ENCODE measurements around the gene AMOTL1. TPM values are rescaled to one million over a fixed set of nuclear protein-coding genes. Genes with fewer than 3 reads are reported as not detected.

Gene AMOTL1
- total RNA-seq, 5 donors from 2014 or later (not counting 1 experiment from before 2014, with no cell fraction given) = 0.07 to 1.2 (median 0.35) TPM

DNA sequence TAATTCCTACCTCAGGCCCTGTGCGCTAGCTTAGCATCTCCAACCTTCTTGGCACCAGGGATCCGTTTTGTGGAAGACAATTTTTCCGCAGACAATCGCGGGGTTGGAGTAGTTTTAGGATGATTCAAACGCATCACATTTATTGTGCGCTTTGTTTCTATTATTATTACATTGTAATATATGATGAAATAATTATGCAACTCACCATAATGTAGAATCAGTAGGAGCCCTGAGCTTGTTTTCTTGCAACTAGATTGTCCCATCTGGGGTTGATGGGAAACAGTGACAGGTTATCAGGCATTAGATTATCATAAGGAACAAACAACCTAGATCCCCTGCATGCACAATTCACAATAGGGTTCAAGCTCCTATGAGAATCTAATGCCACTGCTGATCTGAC, 52.3 kb downstream of the AMOTL1 start:
- peaks cover 0 to 4% (median 0%) of the 10 kb centered on the region in 3 donors for H3K9me3 Mint-ChIP-seq
- ATAC-seq (replicated peaks in 1 of 4) (no peak), DNase-seq (no peak)
- H3K4me1 ChIP-seq (ENCODE audit: control insufficient read depth in 1 of 2, extremely low read depth in 1 of 2, insufficient read depth in 2 of 2, low read length in 2 of 2) = no peaks in the 10 kb centered on the region
- H3K27me3 ChIP-seq (replicated peaks in 1 of 2; ENCODE audit: control insufficient read depth in 2 of 2, extremely low read depth in 1 of 2, insufficient read depth in 2 of 2, low read length in 1 of 2) = no peaks in the 10 kb centered on the region
- H3K4me1 Mint-ChIP-seq = no peaks in the 10 kb centered on the region
- H3K36me3 Mint-ChIP-seq = no peaks in the 10 kb centered on the region
- no peaks in the 10 kb centered on the region for H3K27me3 Mint-ChIP-seq
- H3K4me3 Mint-ChIP-seq = no peak overlapping the region
- no CpG with 5 or more reads among the region's 7 CpGs for WGBS (ENCODE audit: insufficient coverage)
- H3K9me3 ChIP-seq = no peaks in the 10 kb centered on the region
- ChIA-PET POLR2A (no interaction called here), CTCF (no interaction called here)
- H3K4me3 ChIP-seq (ENCODE audit: control insufficient read depth in 1 of 2, extremely low read depth in 1 of 2, low read length in 1 of 2) = no peak overlapping the region
- peaks cover 0 to 4% of the 10 kb centered on the region in 2 donors for H3K36me3 ChIP-seq (ENCODE audit: control insufficient read depth in 2 of 2, extremely low read depth in 1 of 2, insufficient read depth in 1 of 2, low read length in 1 of 2)
- no peak overlapping the region for H3K27ac Mint-ChIP-seq
- H3K27ac ChIP-seq (ENCODE audit: low read length) = no peak overlapping the region

DNA sequence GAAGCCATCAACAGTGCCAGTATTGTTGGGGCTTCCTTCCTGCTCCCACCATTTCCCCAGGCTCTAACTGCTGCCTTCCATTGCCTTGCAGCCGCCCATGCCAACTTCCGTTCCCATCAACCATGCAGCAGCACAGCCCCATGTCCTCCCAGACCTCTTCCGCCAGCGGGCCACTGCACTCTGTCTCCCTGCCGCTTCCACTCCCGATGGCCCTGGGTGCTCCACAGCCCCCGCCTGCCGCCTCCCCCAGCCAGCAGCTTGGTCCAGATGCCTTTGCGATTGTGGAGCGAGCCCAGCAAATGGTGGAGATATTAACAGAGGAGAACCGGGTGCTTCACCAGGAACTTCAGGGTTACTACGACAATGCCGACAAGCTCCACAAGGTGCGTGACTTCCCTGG, 53.3 kb downstream of the AMOTL1 start:
- Mint-ChIP-seq H3K27me3 (no peaks in the 10 kb centered on the region), H3K4me3 (no peak overlapping the region), H3K4me1 (no peaks in the 10 kb centered on the region), H3K9me3 (no peaks in the 10 kb centered on the region), H3K27ac (no peak overlapping the region), H3K36me3 (no peaks in the 10 kb centered on the region)
- Histone ChIP-seq H3K9me3 (no peaks in the 10 kb centered on the region), H3K27me3 (replicated peaks in 1 of 2; ENCODE audit: control insufficient read depth in 2 of 2, extremely low read depth in 1 of 2, insufficient read depth in 2 of 2, low read length in 1 of 2) (no peaks in the 10 kb centered on the region), H3K4me1 (ENCODE audit: control insufficient read depth in 1 of 2, extremely low read depth in 1 of 2, insufficient read depth in 2 of 2, low read length in 2 of 2) (no peaks in the 10 kb centered on the region), H3K4me3 (ENCODE audit: control insufficient read depth in 1 of 2, extremely low read depth in 1 of 2, low read length in 1 of 2) (no peak overlapping the region), H3K36me3 (ENCODE audit: control insufficient read depth in 2 of 2, extremely low read depth in 1 of 2, insufficient read depth in 1 of 2, low read length in 1 of 2) (peaks cover 0 to 4% of the 10 kb centered on the region in 2 donors), H3K27ac (ENCODE audit: low read length) (no peak overlapping the region)
- 97% methylated on average over 11 of the region's 14 CpGs for WGBS (ENCODE audit: insufficient coverage)
- ChIA-PET POLR2A (no interaction called here), CTCF (no interaction called here)
- ATAC-seq (replicated peaks in 1 of 4) (no peak), DNase-seq (no peak)

DNA sequence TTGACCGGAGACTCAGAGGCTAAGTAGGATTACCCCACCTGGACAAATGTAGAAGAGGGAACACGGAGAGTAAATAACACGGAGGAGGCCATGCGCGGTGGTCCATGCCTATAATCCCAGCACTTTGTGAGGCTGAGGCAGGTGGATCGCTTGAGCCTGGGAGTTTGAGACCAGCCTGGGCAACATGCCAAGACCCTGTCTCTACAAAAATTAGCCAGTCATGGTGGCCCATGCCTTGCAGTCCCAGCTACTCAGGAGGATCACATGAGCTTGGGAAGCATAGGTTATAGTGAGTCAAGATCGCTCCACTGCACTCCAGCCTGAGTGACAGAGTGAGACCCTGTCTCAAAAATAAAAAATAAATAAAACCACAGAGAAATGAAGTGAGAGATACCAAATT, 53.9 kb downstream of the AMOTL1 start:
- CTCF ChIA-PET = no interaction called here
- Histone ChIP-seq H3K9me3 (no peaks in the 10 kb centered on the region), H3K4me3 (ENCODE audit: control insufficient read depth in 1 of 2, extremely low read depth in 1 of 2, low read length in 1 of 2) (no peak overlapping the region), H3K4me1 (ENCODE audit: control insufficient read depth in 1 of 2, extremely low read depth in 1 of 2, insufficient read depth in 2 of 2, low read length in 2 of 2) (no peaks in the 10 kb centered on the region), H3K36me3 (ENCODE audit: control insufficient read depth in 2 of 2, extremely low read depth in 1 of 2, insufficient read depth in 1 of 2, low read length in 1 of 2) (peaks cover 0 to 4% of the 10 kb centered on the region in 2 donors), H3K27ac (ENCODE audit: low read length) (no peak overlapping the region), H3K27me3 (replicated peaks in 1 of 2; ENCODE audit: control insufficient read depth in 2 of 2, extremely low read depth in 1 of 2, insufficient read depth in 2 of 2, low read length in 1 of 2) (no peaks in the 10 kb centered on the region)
- H3K36me3 Mint-ChIP-seq = no peaks in the 10 kb centered on the region
- 98% methylated on average over 6 of the region's 7 CpGs for WGBS (ENCODE audit: insufficient coverage)
- H3K27ac Mint-ChIP-seq = no peak overlapping the region
- no peaks in the 10 kb centered on the region for H3K27me3 Mint-ChIP-seq
- ATAC-seq (replicated peaks in 1 of 4) (no peak), DNase-seq (no peak)
- H3K9me3 Mint-ChIP-seq = no peaks in the 10 kb centered on the region
- no peak overlapping the region for H3K4me3 Mint-ChIP-seq
- POLR2A ChIA-PET = no interaction called here
- no peaks in the 10 kb centered on the region for H3K4me1 Mint-ChIP-seq

DNA sequence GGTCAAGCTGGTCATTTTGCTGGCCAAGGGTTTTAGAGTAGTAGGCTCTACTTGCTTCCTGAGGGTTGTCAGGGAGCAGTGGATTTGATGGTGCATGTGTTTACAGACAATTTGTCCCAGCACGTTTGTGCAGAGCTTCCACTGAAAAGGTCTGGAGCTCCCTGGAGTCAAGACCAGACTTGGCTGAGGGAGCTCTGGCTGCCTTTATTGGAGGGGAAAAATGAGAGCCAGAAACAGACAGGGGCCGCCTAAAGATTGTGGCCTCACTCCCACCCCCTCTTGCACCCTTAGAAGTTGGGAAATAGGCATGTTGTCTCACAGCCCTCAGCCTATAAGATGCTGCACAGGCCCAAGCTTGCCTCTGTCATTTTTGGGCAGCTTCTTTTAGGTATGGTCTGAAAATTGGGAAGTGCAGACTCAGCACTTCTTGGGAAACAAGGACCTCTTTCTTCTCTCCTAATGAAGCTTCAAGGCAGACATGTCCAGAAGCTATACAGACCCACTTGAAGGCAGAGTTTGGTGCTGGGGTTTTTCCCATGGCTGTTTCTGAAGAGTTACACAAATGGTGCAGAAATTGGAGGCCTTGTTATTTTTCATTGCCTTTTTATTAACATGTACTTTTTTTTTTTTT, 55.1 kb downstream of the AMOTL1 start:
- H3K36me3 ChIP-seq (ENCODE audit: control insufficient read depth in 2 of 2, extremely low read depth in 1 of 2, insufficient read depth in 1 of 2, low read length in 1 of 2) = peaks cover 0 to 4% of the 10 kb centered on the region in 2 donors
- H3K36me3 Mint-ChIP-seq = no peaks in the 10 kb centered on the region

DNA sequence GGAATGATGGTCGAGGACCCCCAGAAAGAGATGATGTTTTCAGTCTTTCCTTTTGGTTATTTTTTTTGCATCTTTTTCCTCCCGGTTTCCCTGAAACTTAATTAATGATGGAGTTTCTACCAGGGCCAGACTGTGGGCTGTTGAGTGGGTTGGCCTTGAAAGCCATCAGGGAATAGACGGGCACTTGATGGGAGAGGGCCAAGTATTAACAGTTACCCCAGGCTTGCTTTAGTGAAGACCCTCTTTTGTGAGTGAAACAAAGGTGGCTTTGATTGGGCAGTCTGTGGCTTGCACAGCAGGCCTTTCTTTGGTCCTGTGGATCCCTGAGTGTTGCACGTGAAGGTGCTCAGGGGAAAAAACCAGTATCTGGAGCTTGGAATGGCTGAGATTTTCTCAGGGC, 56.9 kb downstream of the AMOTL1 start:
- Histone ChIP-seq H3K9me3 (no peaks in the 10 kb centered on the region), H3K36me3 (ENCODE audit: control insufficient read depth in 2 of 2, extremely low read depth in 1 of 2, insufficient read depth in 1 of 2, low read length in 1 of 2) (peaks cover 0 to 4% of the 10 kb centered on the region in 2 donors), H3K27me3 (replicated peaks in 1 of 2; ENCODE audit: control insufficient read depth in 2 of 2, extremely low read depth in 1 of 2, insufficient read depth in 2 of 2, low read length in 1 of 2) (no peaks in the 10 kb centered on the region), H3K4me1 (ENCODE audit: control insufficient read depth in 1 of 2, extremely low read depth in 1 of 2, insufficient read depth in 2 of 2, low read length in 2 of 2) (no peaks in the 10 kb centered on the region), H3K27ac (ENCODE audit: low read length) (no peak overlapping the region), H3K4me3 (ENCODE audit: control insufficient read depth in 1 of 2, extremely low read depth in 1 of 2, low read length in 1 of 2) (no peak overlapping the region)
- H3K4me3 Mint-ChIP-seq = no peak overlapping the region
- H3K4me1 Mint-ChIP-seq = no peaks in the 10 kb centered on the region
- POLR2A ChIA-PET = no interaction called here
- ATAC-seq (replicated peaks in 1 of 4) = no peak
- H3K27ac Mint-ChIP-seq = no peak overlapping the region
- no peaks in the 10 kb centered on the region for H3K36me3 Mint-ChIP-seq
- DNase-seq = no peak
- H3K27me3 Mint-ChIP-seq = peaks cover 0 to 3% of the 10 kb centered on the region in 2 donors
- CTCF ChIA-PET = no interaction called here
- WGBS (ENCODE audit: insufficient coverage) = 63% methylated on average over 3 of the region's 4 CpGs
- no peaks in the 10 kb centered on the region for H3K9me3 Mint-ChIP-seq

More for the DNA sequence above, 55.1 kb downstream of the AMOTL1 start:
- H3K27ac Mint-ChIP-seq = no peak overlapping the region
- H3K4me1 Mint-ChIP-seq = no peaks in the 10 kb centered on the region
- Histone ChIP-seq H3K4me1 (ENCODE audit: control insufficient read depth in 1 of 2, extremely low read depth in 1 of 2, insufficient read depth in 2 of 2, low read length in 2 of 2) (no peaks in the 10 kb centered on the region), H3K27me3 (replicated peaks in 1 of 2; ENCODE audit: control insufficient read depth in 2 of 2, extremely low read depth in 1 of 2, insufficient read depth in 2 of 2, low read length in 1 of 2) (no peaks in the 10 kb centered on the region), H3K9me3 (no peaks in the 10 kb centered on the region), H3K4me3 (ENCODE audit: control insufficient read depth in 1 of 2, extremely low read depth in 1 of 2, low read length in 1 of 2) (no peak overlapping the region), H3K27ac (ENCODE audit: low read length) (no peak overlapping the region)
- CTCF ChIA-PET = no interaction called here
- H3K4me3 Mint-ChIP-seq = no peak overlapping the region
- ATAC-seq (replicated peaks in 1 of 4) (no peak), DNase-seq (no peak)
- POLR2A ChIA-PET = no interaction called here
- WGBS (ENCODE audit: insufficient coverage) = no CpG with 5 or more reads among the region's 2 CpGs
- H3K9me3 Mint-ChIP-seq = no peaks in the 10 kb centered on the region
- H3K27me3 Mint-ChIP-seq = no peaks in the 10 kb centered on the region

DNA sequence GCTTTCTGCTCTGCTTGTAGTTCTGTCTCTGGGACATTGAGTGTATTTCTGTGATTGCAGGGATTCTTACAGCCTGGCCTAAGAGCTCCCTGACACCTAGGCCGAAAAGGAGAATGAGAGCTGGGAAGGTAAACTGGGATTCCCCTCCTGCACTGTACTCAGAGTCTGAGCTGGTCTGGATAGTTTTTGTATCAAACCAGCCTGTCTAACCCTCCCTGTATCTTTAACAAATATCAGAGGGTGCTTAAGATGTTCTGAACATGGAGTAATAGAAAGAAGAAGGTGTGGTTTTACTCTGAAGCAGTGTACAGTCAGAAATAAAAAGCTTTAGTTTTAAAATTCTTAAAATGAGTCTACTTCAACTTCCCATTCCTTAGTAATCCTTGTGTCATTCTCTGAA, 57.3 kb downstream of the AMOTL1 start:
- Histone ChIP-seq H3K27me3 (replicated peaks in 1 of 2; ENCODE audit: control insufficient read depth in 2 of 2, extremely low read depth in 1 of 2, insufficient read depth in 2 of 2, low read length in 1 of 2) (no peaks in the 10 kb centered on the region), H3K4me3 (ENCODE audit: control insufficient read depth in 1 of 2, extremely low read depth in 1 of 2, low read length in 1 of 2) (no peak overlapping the region), H3K27ac (ENCODE audit: low read length) (no peak overlapping the region), H3K4me1 (ENCODE audit: control insufficient read depth in 1 of 2, extremely low read depth in 1 of 2, insufficient read depth in 2 of 2, low read length in 2 of 2) (no peaks in the 10 kb centered on the region), H3K36me3 (ENCODE audit: control insufficient read depth in 2 of 2, extremely low read depth in 1 of 2, insufficient read depth in 1 of 2, low read length in 1 of 2) (peaks cover 0 to 4% of the 10 kb centered on the region in 2 donors), H3K9me3 (no peaks in the 10 kb centered on the region)
- peaks cover 0 to 6% of the 10 kb centered on the region in 2 donors for H3K27me3 Mint-ChIP-seq
- CTCF ChIA-PET = no interaction called here
- no peaks in the 10 kb centered on the region for H3K9me3 Mint-ChIP-seq
- no peaks in the 10 kb centered on the region for H3K4me1 Mint-ChIP-seq
- no peak overlapping the region for H3K4me3 Mint-ChIP-seq
- ATAC-seq (replicated peaks in 1 of 4) (no peak), DNase-seq (no peak)
- no peaks in the 10 kb centered on the region for H3K36me3 Mint-ChIP-seq
- POLR2A ChIA-PET = no interaction called here
- WGBS (ENCODE audit: insufficient coverage) = no CpG with 5 or more reads among the region's 1 CpG
- H3K27ac Mint-ChIP-seq = no peak overlapping the region

DNA sequence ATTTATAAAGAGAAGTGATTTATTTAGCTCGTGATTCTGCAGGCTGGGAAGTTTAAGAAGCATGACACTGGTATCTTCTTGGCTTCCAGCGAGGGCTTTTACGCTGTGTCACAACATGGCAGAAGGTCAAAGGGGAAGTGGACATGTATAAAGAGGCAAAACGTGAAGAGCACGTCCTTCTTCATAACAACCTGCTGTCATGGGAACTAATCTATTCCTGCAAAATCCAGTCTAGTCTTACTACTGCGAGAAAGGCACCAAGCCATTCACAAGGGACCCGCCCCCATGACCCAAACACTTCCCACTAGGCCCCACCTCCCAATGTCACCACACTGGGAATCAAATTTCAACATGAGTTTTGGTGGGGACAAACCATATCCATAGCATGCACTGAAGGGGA, 58.3 kb downstream of the AMOTL1 start:
- ATAC-seq (replicated peaks in 1 of 4) (no peak), DNase-seq (no peak)
- WGBS (ENCODE audit: insufficient coverage) = 57% methylated on average over 3 of the region's 7 CpGs
- Histone ChIP-seq H3K27ac (ENCODE audit: low read length) (no peak overlapping the region), H3K4me3 (ENCODE audit: control insufficient read depth in 1 of 2, extremely low read depth in 1 of 2, low read length in 1 of 2) (no peak overlapping the region), H3K9me3 (no peaks in the 10 kb centered on the region), H3K36me3 (ENCODE audit: control insufficient read depth in 2 of 2, extremely low read depth in 1 of 2, insufficient read depth in 1 of 2, low read length in 1 of 2) (no peaks in the 10 kb centered on the region), H3K27me3 (replicated peaks in 1 of 2; ENCODE audit: control insufficient read depth in 2 of 2, extremely low read depth in 1 of 2, insufficient read depth in 2 of 2, low read length in 1 of 2) (no peaks in the 10 kb centered on the region), H3K4me1 (ENCODE audit: control insufficient read depth in 1 of 2, extremely low read depth in 1 of 2, insufficient read depth in 2 of 2, low read length in 2 of 2) (no peaks in the 10 kb centered on the region)
- H3K27me3 Mint-ChIP-seq = peaks cover 0 to 6% of the 10 kb centered on the region in 2 donors
- CTCF ChIA-PET = no interaction called here
- no peak overlapping the region for H3K27ac Mint-ChIP-seq
- POLR2A ChIA-PET = no interaction called here
- no peaks in the 10 kb centered on the region for H3K9me3 Mint-ChIP-seq
- H3K4me3 Mint-ChIP-seq = no peak overlapping the region
- H3K36me3 Mint-ChIP-seq = no peaks in the 10 kb centered on the region
- no peaks in the 10 kb centered on the region for H3K4me1 Mint-ChIP-seq
